ENCODE results near the gene COPA.
"Not testable (repeated sequence)": the region's sequence is repeated elsewhere in the genome, so short reads cannot be mapped to it uniquely, and the experiment has no call there.

COPA gene

GRCh38 chr1:160342953-160343869, at the start of gene COPA, which contains the start of gene NCSTN:
TSS of gene COPA (minus strand) at chr1:160343250. CDS start at chr1:160343170, 80 bp downstream.
TSS of gene NCSTN (plus strand) at chr1:160343383. CDS start at chr1:160343397, 14 bp downstream.
- peak; percentile 79 for DNase-seq

GRCh38 chr1:160388406-160388805, 45.4 kb upstream of the COPA start:
- not testable (repeated sequence) for DNase-seq

- not testable (repeated sequence) for DNase-seq
These were observed 41.8 kb upstream of the COPA start for GRCh38 chr1:160384812-160385211.

- no peak for DNase-seq
These were observed 34.6 kb upstream of the COPA start for GRCh38 chr1:160377585-160378206.

GRCh38 chr1:160376525-160377131, 33.6 kb upstream of the COPA start:
- DNase-seq: peak; percentile 43

- DNase-seq: peak; percentile 2
These were observed 32.9 kb upstream of the COPA start for GRCh38 chr1:160375788-160376524.

- DNase-seq: no peak
These were observed 31.5 kb upstream of the COPA start for GRCh38 chr1:160374306-160375110.

GRCh38 chr1:160373696-160374095, 30.6 kb upstream of the COPA start:
- DNase-seq: no peak

- DNase-seq: no peak
These were observed 28.7 kb upstream of the COPA start for GRCh38 chr1:160371756-160372155.

GRCh38 chr1:160371346-160371631, 28.2 kb upstream of the COPA start:
- DNase-seq: no peak

- DNase-seq: no peak
These were observed 27.7 kb upstream of the COPA start for GRCh38 chr1:160370561-160371345.

- DNase-seq: no peak
These were observed 26.0 kb upstream of the COPA start for GRCh38 chr1:160369087-160369486.

GRCh38 chr1:160367934-160368923, 25.2 kb upstream of the COPA start:
- DNase-seq: no peak

GRCh38 chr1:160367516-160367900, 24.5 kb upstream of the COPA start:
- DNase-seq: no peak

- DNase-seq: no peak
These were observed 23.9 kb upstream of the COPA start, which contains the start of gene NHLH1 for GRCh38 chr1:160366731-160367515. TSS of gene NHLH1 (plus strand) at chr1:160367071. CDS start at chr1:160370732, 3,661 bp downstream.

- DNase-seq: no peak
These were observed 22.3 kb upstream of the COPA start for GRCh38 chr1:160365325-160365724.

GRCh38 chr1:160363951-160364735, 21.1 kb upstream of the COPA start:
- DNase-seq: no peak

- no peak for DNase-seq
These were observed 20.0 kb upstream of the COPA start for GRCh38 chr1:160363010-160363409.

All from kidney glomerular epithelial cell (primary cell).